DND-41 (cell line): Measurements from ENCODE around the gene PLVAP.
"Not testable (repeated sequence)": the region's sequence is repeated elsewhere in the genome, so short reads cannot be mapped to it uniquely, and the experiment has no call there.

Source experiments
- ATAC-seq: fragments of 200-7000 bp; cut with Tn5 transposase; 3 replicates; pipeline ENCODE4 v1.9.1; 2021; ENCODE audit warnings: low read depth; ENCODE audit not compliant: insufficient read depth
- DNase-seq: peaks from one replicate; pipeline ENCODE4 v3.0.0-alpha.2; 2020
- H2AFZ ChIP-seq: 2 replicates; pipeline ENCODE4 v1.6.0; 2012; ENCODE audit warnings: low read depth, low read length
- H3K27ac ChIP-seq: 2 replicates; pipeline ENCODE4 v1.5.1; 2012; ENCODE audit warnings: low read length, inconsistent platforms
- H3K27me3 ChIP-seq: fragments of 200-600 bp; sonication (generic); 2 replicates; pipeline ENCODE4 v1.6.0; 2012; ENCODE audit warnings: low read length, mild to moderate bottlenecking, inconsistent platforms; ENCODE audit not compliant: insufficient read depth, poor library complexity
- H3K36me3 ChIP-seq: 2 replicates; pipeline ENCODE4 v1.5.1; 2012; ENCODE audit warnings: low read length, inconsistent platforms; ENCODE audit not compliant: insufficient read depth
- H3K4me1 ChIP-seq: 2 replicates; pipeline ENCODE4 v1.5.1; 2012; ENCODE audit warnings: mild to moderate bottlenecking, low read length; ENCODE audit not compliant: insufficient read depth
- H3K4me2 ChIP-seq: 2 replicates; pipeline ENCODE4 v1.6.0; 2012; ENCODE audit warnings: mild to moderate bottlenecking, moderate library complexity, low read length, inconsistent platforms; ENCODE audit not compliant: insufficient read depth
- H3K4me3 ChIP-seq, 2 experiments: fragments of 200-600 bp in 1 of 2; shearing (Covaris generic) in 1 of 2; 2 replicates each; pipeline ENCODE4 v1.5.1; 2012 to 2016; ENCODE audit warnings: inconsistent platforms in 2 of 2, low read length in 2 of 2, mild to moderate bottlenecking in 2 of 2, low read depth in 1 of 2, moderate library complexity in 1 of 2
- H3K79me2 ChIP-seq: 2 replicates; pipeline ENCODE4 v1.6.0; 2012; ENCODE audit warnings: low read length, inconsistent platforms; ENCODE audit not compliant: insufficient read depth
- H3K9ac ChIP-seq: 2 replicates; pipeline ENCODE4 v1.6.0; 2012; ENCODE audit warnings: low read depth, mild to moderate bottlenecking, inconsistent platforms, low read length, moderate library complexity
- H3K9me3 ChIP-seq: 2 replicates; pipeline ENCODE4 v1.5.1; 2012; ENCODE audit warnings: low read length, moderate library complexity, mild to moderate bottlenecking, inconsistent platforms; ENCODE audit not compliant: insufficient read depth, severe bottlenecking
- H4K20me1 ChIP-seq: 2 replicates; pipeline ENCODE4 v1.6.0; 2012; ENCODE audit warnings: low read length; ENCODE audit not compliant: insufficient read depth
- EZH2 ChIP-seq: IDR thresholded peaks from 3 replicates; pipeline ENCODE4 v1.6.1; 2012; ENCODE audit warnings: borderline replicate concordance, low read depth, mild to moderate bottlenecking, moderate library complexity, low read length, inconsistent platforms; ENCODE audit not compliant: severe bottlenecking
- TF ChIP-seq, protein P1 (sequence below): IDR thresholded peaks from 2 replicates; pipeline ENCODE4 v1.5.1; 2012; ENCODE audit warnings: borderline replicate concordance, low read length, moderate library complexity, mild to moderate bottlenecking; ENCODE audit not compliant: poor library complexity, severe bottlenecking; ENCODE audit errors: extremely low read depth

The PLVAP gene

DNA sequence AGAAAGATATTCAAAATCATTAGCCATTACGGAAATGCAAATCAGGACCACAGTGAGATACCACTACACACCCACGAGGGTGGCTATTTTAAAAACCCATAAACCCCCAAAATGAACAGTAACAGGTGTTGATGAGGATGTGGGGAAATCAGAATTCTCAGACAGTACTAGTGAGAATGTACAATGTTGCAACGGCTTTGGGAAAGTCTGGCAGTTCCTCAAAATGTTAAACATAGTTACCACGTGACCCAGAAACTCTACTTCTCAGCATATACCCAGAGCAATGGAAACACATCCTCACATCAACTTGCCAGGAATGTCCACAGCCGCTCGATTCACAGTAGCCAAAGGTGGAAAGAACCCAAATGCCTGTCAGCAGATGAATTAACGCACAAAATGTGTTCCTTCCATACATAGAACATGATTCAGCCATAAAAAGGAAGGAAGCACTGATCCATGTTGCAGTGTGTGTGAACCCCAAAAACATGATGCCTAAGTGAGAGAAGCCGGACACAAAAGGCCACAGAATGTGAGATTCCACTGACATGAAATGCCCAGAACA, 7.0 kb downstream of the PLVAP start:
- ATAC-seq: no peak
- H3K79me2 ChIP-seq: no peaks in the 10 kb centered on the region
- TF ChIP-seq EZH2: no peak
- TF ChIP-seq, protein P1, sequence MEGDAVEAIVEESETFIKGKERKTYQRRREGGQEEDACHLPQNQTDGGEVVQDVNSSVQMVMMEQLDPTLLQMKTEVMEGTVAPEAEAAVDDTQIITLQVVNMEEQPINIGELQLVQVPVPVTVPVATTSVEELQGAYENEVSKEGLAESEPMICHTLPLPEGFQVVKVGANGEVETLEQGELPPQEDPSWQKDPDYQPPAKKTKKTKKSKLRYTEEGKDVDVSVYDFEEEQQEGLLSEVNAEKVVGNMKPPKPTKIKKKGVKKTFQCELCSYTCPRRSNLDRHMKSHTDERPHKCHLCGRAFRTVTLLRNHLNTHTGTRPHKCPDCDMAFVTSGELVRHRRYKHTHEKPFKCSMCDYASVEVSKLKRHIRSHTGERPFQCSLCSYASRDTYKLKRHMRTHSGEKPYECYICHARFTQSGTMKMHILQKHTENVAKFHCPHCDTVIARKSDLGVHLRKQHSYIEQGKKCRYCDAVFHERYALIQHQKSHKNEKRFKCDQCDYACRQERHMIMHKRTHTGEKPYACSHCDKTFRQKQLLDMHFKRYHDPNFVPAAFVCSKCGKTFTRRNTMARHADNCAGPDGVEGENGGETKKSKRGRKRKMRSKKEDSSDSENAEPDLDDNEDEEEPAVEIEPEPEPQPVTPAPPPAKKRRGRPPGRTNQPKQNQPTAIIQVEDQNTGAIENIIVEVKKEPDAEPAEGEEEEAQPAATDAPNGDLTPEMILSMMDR: no peak
- no peak overlapping the region for H2AFZ ChIP-seq
- no peaks in the 10 kb centered on the region for H3K9me3 ChIP-seq
- no peak overlapping the region for H3K27ac ChIP-seq
- H3K4me3 ChIP-seq: no peak overlapping the region
- H3K27me3 ChIP-seq: no peaks in the 10 kb centered on the region
- H4K20me1 ChIP-seq: no peaks in the 10 kb centered on the region
- no peaks in the 10 kb centered on the region for H3K4me1 ChIP-seq
- no peak overlapping the region for H3K4me2 ChIP-seq
- H3K36me3 ChIP-seq: no peaks in the 10 kb centered on the region
- no peak overlapping the region for H3K9ac ChIP-seq
- DNase-seq: no peak

DNA sequence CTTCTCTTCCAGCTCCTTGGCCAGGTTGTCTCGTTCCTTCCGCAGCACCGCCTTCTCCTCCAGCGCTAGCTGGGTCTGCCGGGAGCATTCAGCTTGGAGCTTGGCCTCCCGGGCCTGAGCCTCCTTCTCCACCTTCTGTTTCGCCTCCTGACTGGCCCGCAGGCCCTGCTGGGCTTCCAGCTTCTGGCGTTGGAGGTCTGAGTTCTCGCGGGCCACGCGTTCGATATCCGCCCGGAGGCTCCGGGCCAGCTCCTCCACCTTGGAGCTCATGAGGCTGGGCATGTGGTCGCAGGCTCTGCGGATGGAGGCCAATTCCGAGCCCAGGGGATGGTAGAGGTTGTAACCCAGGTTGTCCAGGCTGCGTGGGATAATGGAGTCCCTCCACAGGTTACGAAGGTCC, 11.8 kb downstream of the PLVAP start:
- Histone ChIP-seq H4K20me1 (no peaks in the 10 kb centered on the region), H3K4me1 (no peaks in the 10 kb centered on the region), H3K79me2 (no peaks in the 10 kb centered on the region), H3K27me3 (no peaks in the 10 kb centered on the region), H3K9me3 (no peaks in the 10 kb centered on the region), H3K27ac (no peak overlapping the region), H3K4me2 (no peak overlapping the region), H3K9ac (no peak overlapping the region), H2AFZ (no peak overlapping the region), H3K4me3 (no peak overlapping the region), H3K36me3 (no peaks in the 10 kb centered on the region)
- DNase-seq (no peak), ATAC-seq (no peak)
- TF ChIP-seq EZH2: no peak
- TF ChIP-seq, protein P1: no peak

DNA sequence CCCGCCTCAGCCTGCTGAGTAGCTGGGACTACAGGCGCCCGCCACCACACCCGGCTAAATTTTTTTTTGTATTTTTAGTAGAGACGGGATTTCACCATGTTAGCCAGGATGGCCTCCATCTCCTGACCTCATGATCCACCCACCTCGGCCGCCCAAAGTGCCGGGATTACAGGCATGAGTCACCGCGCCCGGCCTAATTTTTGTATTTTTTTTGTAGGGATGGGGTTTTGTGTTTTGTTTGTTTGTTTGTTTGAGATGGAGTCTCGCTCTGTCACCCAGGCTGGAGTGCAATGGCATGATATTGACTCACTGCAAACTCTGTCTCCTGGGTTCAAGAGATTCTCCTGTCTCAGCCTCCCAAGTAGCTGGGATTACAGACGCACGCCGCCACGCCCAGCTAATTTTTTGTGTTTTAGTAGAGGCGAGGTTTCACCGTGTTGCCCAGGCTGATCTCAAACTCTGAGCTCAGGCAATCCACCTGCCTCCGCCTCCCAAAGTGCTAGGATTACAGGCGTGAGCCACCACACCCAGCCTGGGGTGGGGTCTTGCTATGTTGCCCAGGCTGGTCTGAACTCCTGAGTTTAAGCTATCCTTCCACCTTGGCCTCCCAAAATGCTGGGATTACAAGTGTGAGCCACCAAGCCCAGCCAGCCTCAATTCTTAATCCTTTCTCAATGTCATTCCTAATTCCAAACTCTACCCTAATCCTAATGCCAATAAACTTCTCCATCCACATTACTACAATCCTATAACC, 13.1 kb downstream of the PLVAP start:
- H3K4me2 ChIP-seq, H3K9me3 ChIP-seq, H3K27ac ChIP-seq, H2AFZ ChIP-seq, H3K9ac ChIP-seq, H3K4me1 ChIP-seq, H3K27me3 ChIP-seq, H3K36me3 ChIP-seq, DNase-seq, ATAC-seq, H3K79me2 ChIP-seq, H3K4me3 ChIP-seq, H4K20me1 ChIP-seq: not testable (repeated sequence)

DNA sequence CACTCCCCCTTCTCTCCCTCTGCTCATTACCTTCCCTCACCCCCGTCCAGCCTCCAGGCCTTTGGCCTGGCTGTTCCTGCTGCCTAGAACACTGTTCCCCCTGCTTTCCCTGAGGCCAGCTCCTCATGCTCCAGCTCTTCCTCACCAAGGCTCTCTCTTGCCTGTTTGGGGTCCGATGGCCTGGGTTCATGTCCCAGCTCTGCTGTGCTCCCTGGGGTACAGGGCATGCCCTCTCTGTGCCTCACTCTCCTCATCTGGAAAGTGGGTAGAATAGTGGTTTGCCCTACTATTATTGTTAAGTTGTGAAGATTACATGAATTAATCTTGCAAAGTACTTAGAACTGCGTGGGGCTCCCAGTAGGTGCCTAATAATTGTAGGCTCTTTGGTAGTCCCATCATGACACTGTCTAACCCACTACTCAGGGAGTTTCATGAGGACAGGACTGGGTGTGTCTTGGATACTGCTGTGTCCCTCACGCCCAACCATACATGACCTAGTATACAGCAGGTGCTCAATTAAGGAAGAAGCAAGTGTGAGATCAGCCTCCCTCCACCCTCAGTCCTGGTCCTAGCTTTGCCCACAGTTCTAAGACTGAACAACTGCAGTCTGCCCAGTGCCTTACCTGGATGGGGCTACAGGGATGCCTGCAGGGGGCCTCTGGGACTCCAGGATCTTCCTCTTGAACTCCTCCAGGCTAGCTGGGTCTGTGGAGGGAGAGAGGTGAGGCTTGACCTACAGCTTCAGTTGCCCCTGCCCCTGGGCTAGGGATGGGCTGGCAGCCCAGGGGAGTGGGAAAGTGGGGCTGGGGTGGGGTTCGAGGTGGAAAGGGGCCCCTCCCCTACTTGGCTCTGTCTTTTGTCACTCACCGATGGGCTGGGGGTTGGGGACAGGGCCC, 17.0 kb downstream of the PLVAP start:
- Histone ChIP-seq H3K27ac (no peak overlapping the region), H4K20me1 (no peaks in the 10 kb centered on the region), H3K79me2 (no peaks in the 10 kb centered on the region), H2AFZ (no peak overlapping the region), H3K4me1 (no peaks in the 10 kb centered on the region), H3K9ac (no peak overlapping the region), H3K9me3 (no peaks in the 10 kb centered on the region), H3K4me2 (no peak overlapping the region), H3K4me3 (no peak overlapping the region), H3K36me3 (no peaks in the 10 kb centered on the region), H3K27me3 (no peaks in the 10 kb centered on the region)
- DNase-seq (no peak), ATAC-seq (no peak)
- TF ChIP-seq, protein P1: no peak
- no peak for TF ChIP-seq EZH2
